H4 (cell line): ENCODE data around the gene RNF182. TPM values are rescaled to one million over a fixed set of nuclear protein-coding genes. Genes with fewer than 3 reads are reported as not detected.
"Not testable (repeated sequence)": the region's sequence is repeated elsewhere in the genome, so short reads cannot be mapped to it uniquely, and the experiment has no call there.

Experiments
- DNase-seq: peaks from one replicate; pipeline ENCODE4 v3.0.0-alpha.2; 2015; ENCODE audit warnings: low spot score
- total RNA-seq: library from RNA; depleted of rRNA; stranded (reverse); fragments of >200 nt; shearing (Covaris generic); gene quantifications from 2 replicates; pipeline ENCODE4 v1.2.3, GENCODE V29; 2014

The RNF182 gene
- total RNA-seq, 1 experiment from 2014 or later: 7.2 TPM

DNA sequence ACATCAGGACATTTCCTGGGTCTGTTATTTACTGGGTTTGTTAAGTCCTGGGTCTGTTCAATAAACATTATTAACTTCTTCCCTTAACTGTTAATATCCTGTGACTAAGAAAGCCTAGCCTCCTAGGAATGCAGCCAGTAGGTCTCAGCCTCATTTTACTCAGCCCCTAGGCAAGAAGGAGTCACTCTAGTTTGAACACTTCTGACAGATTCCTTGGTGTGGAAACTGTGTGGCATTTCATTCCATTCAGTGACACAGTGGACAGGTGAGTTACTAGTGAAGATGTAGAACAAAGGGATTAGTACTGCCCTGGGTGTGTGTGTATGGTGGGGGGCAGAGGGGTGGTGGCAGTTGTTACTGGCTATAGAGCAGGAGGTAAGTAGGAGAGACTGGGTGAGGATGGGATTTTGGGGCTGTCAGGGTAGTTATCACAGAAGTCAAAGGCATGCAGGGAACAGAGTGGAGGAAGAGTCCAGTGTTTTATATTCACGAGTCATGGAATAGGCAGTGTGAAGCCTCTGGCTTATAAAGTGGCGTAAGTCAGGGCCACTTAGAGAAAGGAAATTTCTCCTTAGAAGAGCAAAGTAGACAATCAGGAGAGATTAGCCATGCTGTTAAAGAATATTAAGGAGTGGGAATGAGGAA is 28.4 kb downstream of the RNF182 start:
- DNase-seq: no peak

DNA sequence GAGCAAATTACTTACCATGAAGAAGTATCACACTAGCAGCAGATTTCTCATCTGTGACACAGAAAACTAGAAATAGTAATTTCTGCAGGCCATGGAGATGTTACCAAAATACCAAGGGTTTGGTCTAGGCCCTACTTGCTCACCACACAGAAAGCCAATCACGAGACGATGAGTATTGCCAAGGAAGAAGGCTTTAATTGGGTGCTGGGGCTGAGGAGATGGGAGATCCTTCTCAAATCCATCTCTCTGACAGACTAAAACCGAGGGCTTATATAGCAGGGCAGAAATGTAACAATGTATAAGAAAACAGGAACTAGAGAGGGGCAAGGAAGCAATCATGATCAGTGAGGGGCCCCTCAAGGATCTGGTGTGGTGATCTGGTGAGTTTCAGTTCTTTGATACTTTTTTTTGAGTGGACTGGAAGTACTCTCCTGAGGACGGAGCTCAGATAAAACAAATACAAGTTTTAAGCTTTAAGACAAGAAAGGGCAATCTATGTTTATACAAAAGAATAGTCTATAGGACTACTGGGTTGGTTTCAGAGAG is 40.9 kb downstream of the RNF182 start:
- DNase-seq: no peak

DNA sequence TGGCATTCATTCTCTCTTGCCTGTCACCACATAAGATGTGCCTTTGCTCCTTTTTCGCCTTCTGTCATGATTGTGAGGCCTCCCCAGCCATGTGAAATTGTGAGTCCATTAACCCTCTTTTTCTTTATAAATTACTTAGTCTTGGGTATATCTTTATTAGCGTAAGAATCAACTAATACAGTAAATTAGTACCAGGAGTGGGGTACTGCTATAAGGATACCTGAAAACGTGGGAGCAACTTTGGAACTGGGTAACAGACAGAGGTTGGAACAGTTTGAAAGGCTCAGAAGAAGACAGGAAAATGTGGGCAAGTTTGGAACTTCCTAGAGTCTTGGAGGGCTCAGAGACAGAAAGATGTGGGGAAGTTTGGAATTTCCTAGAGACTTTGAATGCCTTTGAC is 46.6 kb downstream of the RNF182 start:
- no peak for DNase-seq

DNA sequence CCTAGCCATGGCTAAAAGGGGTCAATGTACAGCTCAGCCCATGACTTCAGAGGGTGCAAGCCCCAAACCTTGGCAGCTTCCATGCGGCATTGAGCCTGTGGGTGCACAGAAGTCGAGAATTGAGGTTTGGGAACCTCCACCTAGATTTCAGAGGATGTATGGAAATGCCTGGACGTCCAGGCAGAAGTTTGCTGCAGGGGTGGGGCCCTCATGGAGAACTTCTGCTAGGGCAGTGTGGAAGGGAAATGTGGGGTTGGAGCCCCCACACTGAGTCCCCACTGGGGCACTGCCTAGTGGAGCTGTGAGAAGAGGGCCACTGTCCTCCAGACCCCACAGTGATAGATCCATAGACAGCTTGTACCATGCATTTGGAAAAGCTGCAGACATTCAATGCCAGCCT is 47.9 kb downstream of the RNF182 start:
- DNase-seq: not testable (repeated sequence)

DNA sequence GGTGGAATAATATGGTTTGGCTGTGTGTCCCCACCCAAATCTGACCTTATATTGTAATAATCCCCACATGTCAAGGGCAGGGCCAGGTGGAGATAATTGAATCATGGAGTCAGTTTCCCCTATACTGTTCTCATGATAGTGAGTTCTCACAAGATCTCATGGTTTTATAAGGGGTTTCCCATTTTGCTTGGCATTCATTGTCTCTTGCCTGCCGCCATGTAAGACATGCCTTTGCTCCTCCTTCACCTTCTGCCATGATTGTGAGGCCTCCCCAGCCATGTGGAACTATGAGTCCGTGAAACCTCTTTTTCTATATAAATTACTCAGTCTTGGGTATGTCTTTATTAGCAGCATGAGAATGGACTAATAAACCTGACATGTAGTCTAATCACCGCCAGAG is 48.7 kb downstream of the RNF182 start:
- not testable (repeated sequence) for DNase-seq

DNA sequence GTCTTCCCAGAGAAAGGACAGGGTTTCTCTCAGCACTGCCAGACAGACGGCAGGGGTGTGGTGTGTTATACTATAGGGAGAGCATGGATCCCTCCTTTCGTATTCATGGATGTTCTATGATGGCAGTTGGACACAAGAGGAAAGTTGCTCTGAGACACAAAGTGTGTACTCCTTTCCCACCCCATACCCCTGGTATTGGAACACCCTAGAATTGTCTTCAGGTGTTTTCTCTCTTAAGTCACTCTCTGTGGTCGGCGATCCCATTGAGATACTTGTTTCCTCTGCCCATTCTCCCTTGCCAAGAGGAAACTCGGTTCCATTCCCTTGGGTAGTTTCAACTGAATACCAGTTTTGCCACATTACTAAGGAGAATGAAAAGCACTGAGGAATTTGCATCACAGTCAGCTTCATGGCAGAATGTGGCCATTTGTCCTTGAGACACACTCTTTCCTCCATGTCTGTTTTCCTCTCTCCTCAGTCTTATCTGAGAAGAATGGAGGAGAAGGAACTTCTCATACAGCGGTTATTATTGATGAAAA is 53.4 kb downstream of the RNF182 start:
- no peak for DNase-seq

DNA sequence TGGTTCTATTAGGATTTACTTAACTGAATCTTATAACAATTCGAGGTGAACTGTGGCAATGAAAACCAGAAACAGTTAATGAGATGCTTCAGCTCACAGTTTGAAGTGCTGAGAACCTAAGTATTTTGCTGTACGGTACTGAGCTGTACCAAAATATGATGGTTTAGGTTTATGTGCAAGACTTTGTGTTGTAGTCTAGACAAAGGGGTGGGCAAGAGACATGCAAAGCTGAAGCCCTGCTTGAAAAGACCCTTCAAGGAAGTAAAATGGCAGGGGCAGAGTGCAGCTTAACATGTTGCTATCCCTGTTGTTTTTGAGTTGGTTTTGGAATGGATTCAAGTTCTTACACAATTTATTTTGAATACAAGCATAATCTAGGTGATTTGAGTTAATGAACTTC is 54.0 kb downstream of the RNF182 start:
- no peak for DNase-seq

DNA sequence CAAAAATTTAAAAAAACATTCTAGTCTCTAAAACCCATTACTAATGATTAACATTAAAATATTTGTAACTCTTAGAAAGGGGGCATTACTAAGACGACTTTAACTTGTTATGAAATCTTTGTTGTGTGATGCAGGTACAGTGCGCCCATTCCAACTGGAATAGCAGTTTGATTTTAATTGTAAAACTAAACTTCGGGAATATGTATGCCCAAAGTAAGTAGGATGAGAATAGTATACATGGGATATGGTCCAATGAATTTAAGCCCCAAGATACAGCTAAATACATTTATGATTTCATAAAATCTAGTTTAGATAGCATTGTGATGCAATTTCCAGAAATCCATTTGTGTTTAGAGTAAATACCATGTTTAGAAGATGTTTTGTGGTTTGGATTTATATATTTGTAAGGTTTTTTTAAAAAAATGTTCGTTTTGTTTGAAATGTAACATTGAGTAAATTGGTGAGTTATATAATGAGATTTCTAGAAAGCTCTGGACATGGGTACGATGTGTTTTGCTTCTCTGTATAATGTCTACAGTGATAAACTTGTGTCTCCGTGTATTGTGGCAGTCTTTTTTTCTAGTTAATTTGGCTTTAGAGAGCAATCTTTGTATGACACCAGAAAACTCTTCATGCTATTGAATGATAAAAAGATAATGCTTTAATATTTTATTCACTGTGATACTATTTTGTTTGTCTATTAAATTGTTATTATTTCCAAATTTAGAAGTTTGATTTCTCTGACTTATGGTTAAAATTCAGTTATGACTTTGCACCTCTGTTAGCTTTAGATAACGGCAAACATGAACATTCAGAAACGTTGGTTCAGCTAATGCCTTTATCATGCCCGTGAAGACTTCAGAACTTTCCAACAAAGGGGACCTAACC is 54.8 kb downstream of the RNF182 start:
- DNase-seq: no peak

DNA sequence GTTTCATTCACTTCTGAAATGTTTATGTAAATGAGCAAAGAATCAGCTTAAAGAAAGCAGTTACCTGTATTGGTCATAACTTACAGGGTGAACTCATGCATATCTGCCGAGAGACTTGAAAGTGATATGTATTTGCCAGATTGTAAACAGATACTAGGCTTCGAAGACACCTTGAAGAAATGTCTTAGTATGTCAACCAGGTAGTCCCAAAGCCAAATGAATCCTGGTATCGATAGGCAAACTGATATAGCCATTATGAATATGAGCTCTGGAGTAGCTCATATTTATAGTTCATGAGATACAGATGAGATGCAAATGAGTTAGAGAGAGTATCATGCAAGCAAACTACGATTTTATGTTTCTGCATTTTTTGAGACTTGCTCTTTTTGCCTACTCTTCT is 55.8 kb downstream of the RNF182 start:
- no peak for DNase-seq

DNA sequence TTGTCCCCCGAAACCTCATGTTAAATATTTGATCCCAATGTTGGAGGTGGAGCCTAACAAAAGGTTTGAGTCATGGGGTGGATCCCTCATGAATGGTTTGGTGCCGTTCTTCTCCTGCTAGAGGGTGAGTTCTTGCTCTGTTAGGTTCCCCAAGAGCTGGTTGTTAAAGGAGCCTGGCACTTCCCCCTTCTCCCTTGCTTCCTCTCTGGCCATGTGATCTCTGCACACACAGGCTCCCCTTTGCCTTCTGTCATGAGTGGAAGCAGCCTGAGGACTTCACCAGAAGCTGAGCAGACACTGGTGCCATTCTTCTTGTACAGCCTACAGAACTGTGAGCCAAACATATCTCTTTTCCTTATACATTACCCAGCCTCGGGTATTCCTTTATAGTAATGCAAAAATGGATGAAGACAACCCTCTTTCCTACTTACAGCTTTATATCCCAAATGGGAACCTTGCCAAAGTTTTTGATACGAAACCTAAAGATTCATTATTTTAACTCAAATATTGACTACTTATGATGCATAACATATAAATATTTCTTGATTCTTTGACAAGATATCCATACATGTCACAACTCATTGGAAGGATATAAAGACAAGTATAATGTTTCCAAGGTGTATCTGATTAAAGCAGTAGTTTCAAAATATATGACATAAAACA is 61.0 kb downstream of the RNF182 start:
- DNase-seq: no peak

DNA sequence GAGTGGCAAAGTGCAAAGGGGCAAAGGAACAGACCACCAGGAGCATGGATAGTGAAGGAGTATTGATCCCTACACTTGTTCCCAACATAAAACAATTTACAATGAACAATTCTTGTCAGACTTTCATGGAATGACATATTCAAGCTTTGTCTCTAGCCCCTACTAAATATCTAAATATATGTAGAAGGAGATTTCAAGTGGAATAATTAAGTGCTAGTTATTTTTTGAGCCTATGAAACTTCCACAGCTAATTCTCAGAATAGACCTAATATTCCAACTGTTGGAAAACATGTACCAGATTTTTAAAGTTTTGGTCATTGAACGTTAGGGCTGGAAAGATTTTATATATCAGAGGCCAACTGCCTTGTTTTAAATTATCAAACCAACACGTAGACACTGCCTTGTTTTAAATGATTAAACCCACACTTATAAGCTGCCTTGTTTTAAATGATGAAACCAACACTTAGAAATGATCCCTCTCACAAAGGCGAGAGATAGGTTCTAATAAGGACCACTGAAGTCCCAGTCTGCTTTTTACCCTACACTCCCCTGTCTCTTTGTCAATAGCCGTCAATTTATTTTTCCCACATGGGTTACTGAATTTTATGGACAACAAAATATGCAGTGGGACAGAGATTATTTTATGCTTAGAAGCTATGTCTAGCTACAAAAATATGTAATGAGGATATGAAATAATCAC is 62.1 kb downstream of the RNF182 start:
- no peak for DNase-seq

DNA sequence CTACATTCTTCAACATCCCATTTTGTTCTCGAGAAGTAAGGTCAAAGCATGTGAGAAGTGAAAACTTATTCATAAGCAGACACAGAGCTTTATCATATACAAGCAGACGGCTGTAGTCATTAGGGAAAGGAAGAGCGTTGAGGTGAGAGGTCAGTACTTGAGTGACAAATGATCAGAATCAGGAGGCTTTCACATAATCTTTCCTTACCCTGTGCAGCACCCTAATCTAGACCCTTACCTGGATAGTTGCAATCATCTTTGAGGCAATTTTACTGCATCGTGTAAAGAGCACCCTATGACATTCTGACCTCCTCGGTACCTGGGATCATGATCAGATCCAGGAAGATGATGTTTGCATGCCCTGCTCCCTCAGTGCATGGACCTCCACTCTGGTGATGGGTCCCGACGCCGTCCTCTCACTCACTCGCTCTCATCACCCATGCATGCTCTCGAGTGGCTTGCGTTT is 62.7 kb downstream of the RNF182 start:
- DNase-seq: no peak

DNA sequence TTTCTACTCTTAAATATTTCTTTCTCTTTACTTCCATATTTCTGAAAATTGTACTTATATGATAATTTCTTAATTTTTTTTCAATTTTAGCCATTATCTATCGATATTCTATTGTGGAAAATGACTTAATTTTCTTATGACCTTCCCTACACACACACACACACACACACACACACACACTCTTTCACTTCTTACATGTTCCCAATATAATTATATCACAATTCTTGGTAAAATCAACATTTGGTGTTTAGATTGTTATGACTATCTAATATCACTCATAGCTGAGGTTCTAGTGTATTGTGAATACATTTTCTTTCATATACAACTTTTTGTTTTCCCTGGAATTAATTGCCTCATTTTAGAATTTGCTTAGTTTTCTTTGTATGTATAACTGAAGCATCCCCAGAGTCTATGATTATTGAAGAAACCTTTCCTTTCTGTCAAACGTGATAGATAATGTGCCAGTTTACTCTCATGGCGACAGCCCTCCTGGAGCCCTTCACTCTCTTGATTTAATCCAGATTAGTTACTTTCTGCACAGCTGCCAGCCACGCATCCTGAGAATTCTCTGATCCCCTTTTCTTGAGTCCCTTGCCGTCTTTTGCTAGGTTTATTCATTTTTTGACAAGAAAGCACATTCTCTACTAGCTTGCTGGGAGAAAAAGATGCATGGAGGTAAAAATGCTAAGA is 63.4 kb downstream of the RNF182 start:
- DNase-seq: no peak

DNA sequence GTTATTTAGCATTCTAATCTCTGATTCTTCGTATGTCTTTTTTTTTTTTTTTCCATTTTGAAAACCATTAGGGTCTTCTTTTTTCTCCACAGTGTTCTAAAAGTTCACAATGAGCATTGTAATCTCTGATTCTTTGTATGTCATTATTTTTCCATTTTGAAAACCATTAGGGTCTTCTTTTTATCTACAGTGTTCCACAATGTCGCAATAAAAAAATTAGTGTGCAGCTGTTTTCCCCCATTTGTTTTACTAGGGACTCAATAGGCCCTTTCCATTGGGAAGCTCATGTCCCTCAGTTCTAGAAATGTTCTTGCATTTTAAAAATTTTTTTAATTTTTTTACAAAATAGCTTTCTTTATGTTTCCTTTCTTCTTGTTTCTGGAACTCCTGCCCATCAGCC is 64.2 kb downstream of the RNF182 start:
- DNase-seq: no peak

DNA sequence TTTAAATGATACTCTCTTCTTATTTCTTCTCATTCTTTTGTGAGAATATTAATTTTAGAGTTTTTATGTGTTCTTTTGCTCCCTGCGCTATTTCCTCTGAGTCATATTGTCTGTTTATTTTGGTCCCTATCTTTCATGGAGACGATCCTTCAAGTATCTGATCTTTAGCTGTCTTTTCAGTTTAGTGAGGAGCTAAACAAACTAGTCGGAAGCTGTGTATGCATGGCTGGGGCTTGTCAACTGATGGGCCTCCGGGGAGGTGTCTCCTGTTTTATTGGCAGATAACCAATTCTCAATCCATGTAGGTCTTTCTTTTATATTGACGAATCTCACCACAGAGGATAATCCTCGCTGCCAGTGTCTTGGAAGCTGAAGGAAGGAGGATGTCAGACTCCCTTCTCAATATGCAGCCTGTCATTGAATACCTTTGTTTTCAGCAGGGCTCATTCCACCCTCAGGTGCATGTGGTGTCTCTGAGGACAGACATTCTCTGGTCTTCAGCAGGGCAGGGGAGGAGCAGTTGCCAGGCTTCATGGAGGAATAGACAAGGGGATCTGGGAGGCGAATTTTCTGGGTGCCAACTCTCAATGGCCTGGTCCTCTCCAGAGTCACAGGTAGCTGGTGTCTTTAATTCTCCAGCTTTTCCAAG is 64.9 kb downstream of the RNF182 start:
- no peak for DNase-seq

DNA sequence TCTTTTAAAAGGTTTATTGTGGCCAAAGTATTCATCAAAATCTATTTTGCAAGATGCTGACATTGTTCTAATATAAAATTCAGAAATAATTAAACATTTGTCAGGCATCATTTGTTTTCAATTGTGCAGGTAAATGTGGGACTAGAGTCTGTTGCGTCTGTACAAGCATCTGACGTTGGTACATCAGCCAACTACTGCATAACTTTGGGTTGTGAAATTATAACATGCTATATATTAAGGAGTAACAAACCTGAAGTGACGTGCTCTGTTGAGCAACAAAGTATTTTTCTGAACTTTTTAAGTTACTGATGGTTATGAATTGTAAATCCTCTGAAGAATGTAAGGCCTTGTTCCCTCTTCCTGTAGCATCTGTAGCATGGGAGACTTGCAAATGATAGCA is 66.0 kb downstream of the RNF182 start:
- DNase-seq: no peak

DNA sequence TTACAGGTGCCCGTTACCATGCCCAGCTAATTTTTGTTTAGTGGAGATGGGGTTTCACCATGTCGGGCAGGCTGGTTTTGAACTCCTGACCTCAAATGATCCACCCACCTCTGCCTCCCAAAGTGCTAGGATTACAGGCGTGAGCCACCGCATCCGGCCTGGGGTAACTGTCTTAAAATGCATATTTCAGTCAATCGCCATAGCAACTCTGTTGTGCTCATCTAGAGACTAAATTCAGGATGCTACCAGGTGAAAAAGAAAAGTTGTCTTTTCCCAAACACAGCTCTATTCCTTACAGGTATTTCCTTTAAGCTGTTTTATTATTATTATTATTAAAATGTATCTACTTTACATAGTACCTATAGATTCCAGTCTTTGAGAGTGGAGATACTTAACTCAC is 66.6 kb downstream of the RNF182 start:
- no peak for DNase-seq

DNA sequence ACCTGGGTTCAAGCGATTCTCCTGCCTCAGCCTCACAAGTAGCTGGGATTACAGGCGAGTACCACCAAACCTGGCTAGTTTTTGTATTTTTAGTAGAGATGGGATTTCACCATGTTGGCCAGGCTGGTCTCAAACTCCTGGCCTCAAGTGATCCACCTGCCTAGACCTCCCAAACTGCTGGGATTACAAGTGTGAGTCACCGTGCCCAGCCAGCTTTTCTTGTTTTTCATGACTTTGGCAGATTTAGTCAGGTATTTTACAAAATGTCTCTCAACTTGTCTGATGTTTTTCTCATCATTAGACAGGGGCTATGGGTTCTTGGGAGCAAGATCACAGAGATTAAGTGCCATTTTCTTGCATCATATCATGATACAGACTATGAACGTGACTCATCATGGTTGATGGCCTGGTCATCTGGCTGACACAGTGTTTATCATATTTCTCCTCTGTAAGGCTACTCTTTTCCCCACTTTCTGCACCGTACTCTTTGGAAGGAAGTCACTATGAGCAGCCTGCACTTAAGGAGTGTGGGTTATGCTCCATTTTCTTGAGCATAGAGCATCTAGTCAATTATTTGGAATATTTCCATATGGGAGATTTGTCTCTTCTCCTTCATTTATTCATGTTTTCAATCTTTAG is 67.8 kb downstream of the RNF182 start:
- peak; percentile 31 for DNase-seq

DNA sequence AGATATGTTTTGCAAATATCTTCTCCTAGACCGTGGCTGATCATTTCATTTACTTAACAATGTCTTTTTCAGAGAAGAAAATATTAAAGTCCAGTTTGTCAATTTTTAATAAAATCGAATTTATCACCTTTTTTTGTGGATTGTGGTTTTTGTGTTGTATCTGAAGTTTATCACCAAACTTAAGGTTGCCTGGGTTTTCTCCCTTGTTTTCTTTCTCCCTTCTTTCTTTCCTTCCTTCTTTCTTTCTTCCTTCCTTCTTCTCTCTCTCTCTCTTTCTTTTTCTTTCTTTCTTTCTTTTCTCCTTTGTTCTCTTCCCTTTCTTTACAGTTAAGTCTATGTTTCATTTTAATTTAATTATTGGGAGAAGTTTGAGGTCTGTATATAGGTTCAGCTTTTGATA is 68.7 kb downstream of the RNF182 start:
- DNase-seq: no peak

DNA sequence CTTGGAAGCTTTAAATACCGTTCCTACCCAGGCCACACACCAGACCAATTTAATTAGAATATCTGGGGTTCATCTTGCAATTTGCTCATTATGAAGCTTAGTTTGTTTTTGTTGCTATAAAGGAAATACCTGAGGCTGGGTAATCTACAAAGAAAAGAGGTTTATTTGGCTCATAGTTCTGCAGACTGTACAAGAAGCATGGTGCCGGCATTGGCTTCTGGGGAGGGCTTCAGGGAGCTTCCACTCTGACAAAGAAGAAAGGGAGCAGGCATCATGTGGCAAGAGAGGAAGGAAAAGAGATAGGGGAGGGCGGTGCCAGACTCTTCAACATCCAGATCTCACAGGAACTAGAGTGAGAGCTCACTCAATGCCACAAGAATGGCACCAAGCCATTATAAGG is 73.6 kb downstream of the RNF182 start:
- no peak for DNase-seq
